GM12874 (cell line): Measurements from ENCODE around the gene POU3F3.

ENCODE experiments used
- TF ChIP-seq, protein P1 (sequence below): IDR thresholded peaks from 2 replicates; pipeline ENCODE4 v1.5.1; 2011; ENCODE audit warnings: low read depth, mild to moderate bottlenecking, control low read depth, low read length, moderate library complexity; ENCODE audit not compliant: insufficient read depth

POU3F3 gene

DNA sequence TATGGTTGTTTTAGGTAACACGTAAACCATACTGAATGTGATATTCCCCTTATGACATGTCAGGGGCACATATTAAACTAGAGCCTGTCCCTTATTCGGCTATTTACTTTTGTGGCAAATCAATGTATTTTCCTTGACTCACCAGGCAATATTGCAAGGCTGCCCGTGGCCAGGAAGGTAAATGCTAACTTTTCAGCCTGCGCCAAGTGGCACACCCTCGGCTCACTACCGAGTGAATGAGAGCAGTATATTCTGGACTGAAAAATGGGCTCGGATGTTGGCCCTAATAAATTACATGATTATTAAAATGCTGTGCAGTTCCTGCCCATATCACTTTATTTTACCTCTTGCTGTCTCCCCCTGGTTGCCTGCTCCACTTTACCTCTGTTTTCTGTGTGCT, 46.7 kb downstream of the POU3F3 start:
- TF ChIP-seq, protein P1, sequence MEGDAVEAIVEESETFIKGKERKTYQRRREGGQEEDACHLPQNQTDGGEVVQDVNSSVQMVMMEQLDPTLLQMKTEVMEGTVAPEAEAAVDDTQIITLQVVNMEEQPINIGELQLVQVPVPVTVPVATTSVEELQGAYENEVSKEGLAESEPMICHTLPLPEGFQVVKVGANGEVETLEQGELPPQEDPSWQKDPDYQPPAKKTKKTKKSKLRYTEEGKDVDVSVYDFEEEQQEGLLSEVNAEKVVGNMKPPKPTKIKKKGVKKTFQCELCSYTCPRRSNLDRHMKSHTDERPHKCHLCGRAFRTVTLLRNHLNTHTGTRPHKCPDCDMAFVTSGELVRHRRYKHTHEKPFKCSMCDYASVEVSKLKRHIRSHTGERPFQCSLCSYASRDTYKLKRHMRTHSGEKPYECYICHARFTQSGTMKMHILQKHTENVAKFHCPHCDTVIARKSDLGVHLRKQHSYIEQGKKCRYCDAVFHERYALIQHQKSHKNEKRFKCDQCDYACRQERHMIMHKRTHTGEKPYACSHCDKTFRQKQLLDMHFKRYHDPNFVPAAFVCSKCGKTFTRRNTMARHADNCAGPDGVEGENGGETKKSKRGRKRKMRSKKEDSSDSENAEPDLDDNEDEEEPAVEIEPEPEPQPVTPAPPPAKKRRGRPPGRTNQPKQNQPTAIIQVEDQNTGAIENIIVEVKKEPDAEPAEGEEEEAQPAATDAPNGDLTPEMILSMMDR: no peak

DNA sequence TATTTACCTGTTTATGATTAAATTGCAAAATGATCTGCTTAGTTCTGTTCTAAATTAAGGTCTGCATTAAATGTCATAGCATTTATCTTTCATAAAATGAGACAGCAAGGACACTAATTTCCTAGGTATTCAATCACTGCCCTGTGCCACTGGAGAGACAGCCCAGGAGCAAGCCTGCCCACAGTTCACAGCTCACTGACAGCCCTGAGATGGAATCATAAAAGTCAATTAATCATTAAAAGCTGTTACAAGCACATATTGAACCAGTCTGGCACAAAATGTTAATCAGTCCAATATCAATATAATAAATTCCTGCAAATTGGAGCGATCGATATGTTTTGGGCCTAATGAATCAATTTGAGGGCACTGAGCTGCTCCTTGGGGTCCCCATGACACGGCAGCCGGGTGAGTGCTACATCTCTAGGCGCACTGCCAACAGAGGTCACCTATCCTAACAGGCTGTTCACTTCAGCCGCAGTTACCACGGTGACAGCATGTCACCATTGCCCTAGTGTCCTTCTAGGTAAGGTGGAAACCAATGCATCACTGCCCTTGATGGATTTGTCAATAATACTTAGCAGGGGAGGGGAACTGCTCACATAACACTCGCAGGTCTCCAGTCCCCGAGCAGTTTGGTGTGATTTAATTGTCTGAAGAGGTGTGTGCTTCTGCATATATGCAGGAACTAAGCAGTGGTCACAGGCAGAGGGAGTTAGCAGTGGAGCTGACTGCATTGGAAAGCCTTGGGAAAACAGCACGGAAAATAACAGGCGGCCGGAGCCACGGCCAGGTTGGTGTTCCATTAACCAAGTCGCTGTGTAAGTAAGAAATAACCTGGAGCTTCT, 47.3 kb downstream of the POU3F3 start:
- TF ChIP-seq, protein P1: no peak

DNA sequence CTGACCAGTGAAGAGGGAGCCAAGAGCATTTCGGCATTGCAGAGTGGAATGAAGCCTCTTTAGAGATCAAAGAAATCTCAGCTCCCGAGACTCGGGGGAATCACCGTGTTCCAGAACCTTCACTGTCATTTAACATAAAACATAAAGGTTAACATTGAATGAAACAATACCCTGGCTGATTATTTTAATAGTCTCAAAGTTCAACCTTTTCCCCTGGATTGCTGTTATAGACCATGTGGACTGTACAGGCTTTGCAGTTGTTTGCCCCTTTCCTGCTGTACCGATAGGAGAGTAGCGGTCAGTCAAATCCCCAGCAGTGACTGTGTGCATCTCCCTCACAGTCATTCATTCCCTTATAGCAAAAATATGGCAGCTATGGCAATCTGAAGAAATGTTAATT, 48.4 kb downstream of the POU3F3 start:
- TF ChIP-seq, protein P1: no peak
